Progenitor cell of endocrine pancreas (in vitro differentiated cells): Measurements from ENCODE around the gene ADGRG6. TPM values are rescaled to one million over a fixed set of nuclear protein-coding genes. Genes with fewer than 3 reads are reported as not detected.

ENCODE experiments used
- DNase-seq: peaks from one replicate; pipeline ENCODE4 v3.0.0; 2021; ENCODE audit warnings: low spot score; ENCODE audit not compliant: unreplicated experiment
- H3K27ac Mint-ChIP-seq: 2 replicates; pipeline ENCODE4 v1.8.0; 2021; ENCODE audit warnings: mild to moderate bottlenecking, moderate library complexity, mixed read lengths
- H3K27me3 Mint-ChIP-seq: 2 replicates; pipeline ENCODE4 v1.8.0; 2021; ENCODE audit warnings: mixed read lengths
- H3K36me3 Mint-ChIP-seq: 2 replicates; pipeline ENCODE4 v1.8.0; 2022; ENCODE audit warnings: mixed read lengths; ENCODE audit not compliant: insufficient read depth
- H3K4me1 Mint-ChIP-seq: 2 replicates; pipeline ENCODE4 v1.8.0; 2021; ENCODE audit warnings: low read depth, mixed read lengths
- H3K4me3 Mint-ChIP-seq: 2 replicates; pipeline ENCODE4 v1.8.0; 2021; ENCODE audit warnings: low read depth, mild to moderate bottlenecking, moderate library complexity, mixed read lengths
- H3K9me3 Mint-ChIP-seq: 2 replicates; pipeline ENCODE4 v1.8.0; 2021; ENCODE audit warnings: low read depth, mixed read lengths
- total RNA-seq: library from RNA; stranded (reverse); gene quantifications from 2 replicates; pipeline ENCODE4 v1.2.1, GENCODE V29; 2021
- TF ChIP-seq, protein P1 (sequence below): fragments of 200-600 bp; sonication (generic); IDR thresholded peaks from one replicate; pipeline ENCODE4 v1.5.0; 2021; ENCODE audit warnings: antibody characterized with exemption, mild to moderate bottlenecking; ENCODE audit not compliant: unreplicated experiment

The ADGRG6 gene
- total RNA-seq, 1 donor from 2014 or later = 126 TPM

DNA sequence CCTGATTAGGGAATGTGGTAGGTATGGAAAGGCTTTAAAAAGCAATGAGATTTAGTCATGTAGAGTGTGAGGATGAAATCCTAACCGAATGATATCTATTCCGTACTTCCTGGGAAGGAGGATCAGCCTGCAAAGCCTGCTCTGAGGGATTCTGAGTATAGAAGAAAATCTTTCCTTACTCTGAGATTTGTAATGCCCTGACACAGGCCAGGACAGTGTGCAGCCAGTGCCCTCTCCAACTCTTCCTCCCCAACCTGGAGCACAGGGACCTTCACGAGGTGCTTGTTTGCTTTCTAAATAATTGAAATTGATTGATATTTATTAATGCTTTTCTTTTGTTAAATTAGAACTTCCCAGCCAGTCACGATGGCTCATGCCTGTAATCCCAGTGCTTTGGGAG is 131.6 kb downstream of the ADGRG6 start:
- Mint-ChIP-seq H3K9me3 (no peaks in the 10 kb centered on the region), H3K36me3 (peaks cover 19% of the 10 kb centered on the region), H3K4me3 (no peak overlapping the region), H3K27me3 (no peaks in the 10 kb centered on the region), H3K27ac (no peak overlapping the region), H3K4me1 (no peaks in the 10 kb centered on the region)
- DNase-seq = no peak
- TF ChIP-seq, protein P1, sequence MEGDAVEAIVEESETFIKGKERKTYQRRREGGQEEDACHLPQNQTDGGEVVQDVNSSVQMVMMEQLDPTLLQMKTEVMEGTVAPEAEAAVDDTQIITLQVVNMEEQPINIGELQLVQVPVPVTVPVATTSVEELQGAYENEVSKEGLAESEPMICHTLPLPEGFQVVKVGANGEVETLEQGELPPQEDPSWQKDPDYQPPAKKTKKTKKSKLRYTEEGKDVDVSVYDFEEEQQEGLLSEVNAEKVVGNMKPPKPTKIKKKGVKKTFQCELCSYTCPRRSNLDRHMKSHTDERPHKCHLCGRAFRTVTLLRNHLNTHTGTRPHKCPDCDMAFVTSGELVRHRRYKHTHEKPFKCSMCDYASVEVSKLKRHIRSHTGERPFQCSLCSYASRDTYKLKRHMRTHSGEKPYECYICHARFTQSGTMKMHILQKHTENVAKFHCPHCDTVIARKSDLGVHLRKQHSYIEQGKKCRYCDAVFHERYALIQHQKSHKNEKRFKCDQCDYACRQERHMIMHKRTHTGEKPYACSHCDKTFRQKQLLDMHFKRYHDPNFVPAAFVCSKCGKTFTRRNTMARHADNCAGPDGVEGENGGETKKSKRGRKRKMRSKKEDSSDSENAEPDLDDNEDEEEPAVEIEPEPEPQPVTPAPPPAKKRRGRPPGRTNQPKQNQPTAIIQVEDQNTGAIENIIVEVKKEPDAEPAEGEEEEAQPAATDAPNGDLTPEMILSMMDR = no peak

DNA sequence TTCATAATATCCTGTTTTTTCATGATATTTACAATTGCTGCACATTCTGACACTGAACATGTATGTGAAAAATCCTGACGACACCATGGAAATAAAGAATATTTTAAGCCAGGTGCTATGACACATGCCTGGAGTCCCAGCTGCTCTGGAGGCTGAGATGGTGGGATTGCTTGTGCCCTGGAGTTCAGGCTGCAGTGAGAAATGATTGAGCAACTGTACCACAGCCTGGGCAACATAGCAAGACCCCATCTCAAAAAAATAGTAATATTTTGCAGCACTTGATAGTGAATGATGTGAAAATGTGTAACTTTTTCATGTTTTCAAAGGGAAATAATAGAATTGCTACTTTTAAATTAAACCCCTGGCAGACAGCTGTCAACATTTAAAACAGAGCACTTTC is 137.1 kb downstream of the ADGRG6 start:
- Mint-ChIP-seq H3K27me3 (no peaks in the 10 kb centered on the region), H3K4me3 (no peak overlapping the region), H3K9me3 (no peaks in the 10 kb centered on the region), H3K4me1 (no peaks in the 10 kb centered on the region), H3K27ac (no peak overlapping the region), H3K36me3 (peaks cover 23% of the 10 kb centered on the region)
- no peak for DNase-seq
- TF ChIP-seq, protein P1 = no peak

DNA sequence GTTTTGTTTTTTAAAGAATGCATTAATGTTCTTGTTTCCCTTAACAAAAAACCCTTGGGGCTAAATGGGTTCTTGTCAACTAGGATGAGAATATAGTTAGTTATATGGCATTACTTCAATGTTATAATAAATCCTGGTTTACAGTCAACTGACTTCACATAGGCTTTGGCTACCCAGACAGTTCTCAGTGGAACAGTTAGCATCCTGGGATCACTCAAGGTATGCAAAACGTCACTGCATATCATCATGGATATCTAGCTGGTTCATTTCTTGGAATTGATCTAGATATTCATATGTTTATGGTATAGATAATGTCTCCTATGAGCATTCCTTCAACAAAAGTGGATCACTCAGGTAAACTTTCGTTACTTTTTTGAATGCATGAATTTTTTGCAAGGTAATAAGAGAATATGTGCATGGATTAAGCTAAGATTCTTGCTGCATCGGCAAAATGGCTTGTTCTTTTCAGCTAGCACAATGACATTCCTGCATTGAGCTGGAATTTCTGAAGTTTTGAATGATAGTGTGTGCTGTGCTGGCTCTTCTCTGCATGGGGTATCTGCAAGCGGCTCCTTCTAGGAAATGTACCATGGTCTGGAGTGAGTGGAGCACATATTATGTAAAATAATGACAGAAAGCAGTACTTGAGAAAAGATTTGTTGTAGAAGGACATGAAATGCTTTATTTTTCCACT is 138.9 kb downstream of the ADGRG6 start:
- Mint-ChIP-seq H3K4me3 (no peak overlapping the region), H3K27ac (no peak overlapping the region)
- DNase-seq = no peak

DNA sequence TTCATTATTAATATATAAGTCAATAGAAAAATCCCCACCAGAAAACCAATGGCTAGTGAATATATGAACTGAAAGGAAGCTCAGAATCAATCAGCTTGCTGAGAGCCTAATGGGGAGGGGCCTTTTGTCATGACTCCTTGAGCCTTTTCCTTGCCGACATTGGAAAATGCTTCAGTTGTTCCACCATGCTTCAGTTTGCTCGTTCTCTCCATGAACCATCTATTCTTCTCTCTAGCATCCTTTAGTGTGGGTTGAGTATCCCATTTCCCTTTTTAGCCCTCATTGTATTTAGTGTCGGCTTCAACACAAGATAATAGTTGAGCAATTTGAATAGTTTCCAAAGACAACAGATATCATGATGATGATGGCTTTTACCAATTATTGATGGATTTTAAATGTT is 139.9 kb downstream of the ADGRG6 start:
- H3K27ac Mint-ChIP-seq = no peak overlapping the region

More for the DNA sequence above, 138.9 kb downstream of the ADGRG6 start:
- Mint-ChIP-seq H3K4me1 (peaks cover 3% of the 10 kb centered on the region), H3K27me3 (no peaks in the 10 kb centered on the region), H3K36me3 (peaks cover 18% of the 10 kb centered on the region), H3K9me3 (no peaks in the 10 kb centered on the region)
- TF ChIP-seq, protein P1 = no peak

DNA sequence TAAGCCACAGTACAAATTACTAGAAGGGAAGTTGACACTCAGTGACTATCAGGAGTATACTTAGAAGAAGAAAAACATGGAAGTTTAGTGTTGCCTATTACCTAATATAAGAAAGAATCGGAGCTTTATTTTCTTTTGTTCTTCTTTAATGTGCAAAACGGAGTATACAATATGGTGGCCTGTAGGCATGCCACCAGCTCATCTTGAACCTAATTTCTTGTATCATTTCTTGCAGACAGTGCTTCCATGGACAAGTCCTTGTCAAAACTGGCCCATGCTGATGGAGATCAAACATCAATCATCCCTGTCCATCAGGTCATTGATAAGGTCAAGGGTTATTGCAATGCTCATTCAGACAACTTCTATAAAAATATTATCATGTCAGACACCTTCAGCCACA is 141.3 kb downstream of the ADGRG6 start:
- peaks cover 14% of the 10 kb centered on the region for H3K36me3 Mint-ChIP-seq
- H3K4me1 Mint-ChIP-seq = peaks cover 3% of the 10 kb centered on the region

More for the DNA sequence above, 139.9 kb downstream of the ADGRG6 start:
- Mint-ChIP-seq H3K27me3 (no peaks in the 10 kb centered on the region), H3K4me1 (peaks cover 3% of the 10 kb centered on the region), H3K4me3 (no peak overlapping the region), H3K36me3 (peaks cover 16% of the 10 kb centered on the region), H3K9me3 (no peaks in the 10 kb centered on the region)
- no peak for DNase-seq
- TF ChIP-seq, protein P1 = no peak

More for the DNA sequence above, 141.3 kb downstream of the ADGRG6 start:
- Mint-ChIP-seq H3K27ac (no peak overlapping the region), H3K4me3 (no peak overlapping the region), H3K27me3 (no peaks in the 10 kb centered on the region), H3K9me3 (no peaks in the 10 kb centered on the region)
- DNase-seq = no peak
- TF ChIP-seq, protein P1 = no peak
